GM19240 (cell line): ENCODE measurements around the gene ZNF433.
"Not testable (repeated sequence)": the region's sequence is repeated elsewhere in the genome, so short reads cannot be mapped to it uniquely, and the experiment has no call there.

ENCODE experiments used
- DNase-seq: peaks from one replicate; pipeline ENCODE4 v3.0.0; 2011; ENCODE audit warnings: low spot score; ENCODE audit not compliant: insufficient read length

ZNF433 gene

GRCh38 chr19:11991921-11992320 lies 43.6 kb downstream of the ZNF433 start:
- not testable (repeated sequence) for DNase-seq

- DNase-seq, result no peak
These were observed 46.4 kb downstream of the ZNF433 start for GRCh38 chr19:11989112-11989456.

DNA sequence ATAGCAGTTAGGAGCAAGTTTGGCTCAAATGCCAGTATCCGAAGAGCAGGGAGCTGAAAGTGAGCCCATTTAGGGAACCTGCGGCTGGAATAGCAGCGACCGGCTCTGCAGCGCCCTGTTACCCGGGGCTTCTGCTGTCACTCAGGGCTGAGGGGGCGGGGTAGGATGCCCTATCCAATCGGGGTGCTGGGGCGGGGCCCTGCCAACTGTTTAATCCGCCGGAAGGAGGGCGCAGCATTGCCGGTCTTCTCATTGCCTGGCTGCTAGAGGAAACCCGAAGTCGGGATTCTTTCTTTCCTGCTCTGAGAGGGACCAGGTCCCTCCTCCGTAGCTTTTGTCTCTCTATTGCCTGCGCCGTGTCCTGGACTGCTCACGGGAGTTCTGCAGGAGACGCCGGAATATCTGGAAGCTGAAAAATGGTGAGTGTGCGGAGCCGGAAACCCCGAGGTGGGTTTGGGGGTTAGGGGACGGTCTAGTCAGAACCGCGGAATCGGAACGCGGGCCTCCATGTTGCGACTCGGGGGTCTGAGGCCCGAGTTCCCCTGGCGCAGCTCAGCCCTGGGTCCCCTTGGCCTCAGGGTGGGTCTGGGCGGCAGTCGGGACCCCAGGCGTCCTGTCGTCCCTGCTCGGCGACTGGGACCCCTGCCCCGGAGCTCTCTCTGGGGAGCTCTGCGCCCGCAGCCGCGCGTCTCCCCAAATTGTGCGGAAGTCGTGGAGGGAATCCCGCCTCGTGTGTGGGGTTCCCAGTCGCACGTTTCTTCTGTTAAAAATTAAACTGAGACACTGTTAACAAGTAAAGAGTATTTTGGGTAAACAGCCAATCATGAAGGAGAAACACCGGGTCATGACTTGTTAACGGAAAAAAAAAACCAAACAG lies 47.8 kb downstream of the ZNF433 start:
- DNase-seq, result peak; percentile 83

- DNase-seq, result no peak
These were observed 48.7 kb downstream of the ZNF433 start for GRCh38 chr19:11986754-11987153.

DNA sequence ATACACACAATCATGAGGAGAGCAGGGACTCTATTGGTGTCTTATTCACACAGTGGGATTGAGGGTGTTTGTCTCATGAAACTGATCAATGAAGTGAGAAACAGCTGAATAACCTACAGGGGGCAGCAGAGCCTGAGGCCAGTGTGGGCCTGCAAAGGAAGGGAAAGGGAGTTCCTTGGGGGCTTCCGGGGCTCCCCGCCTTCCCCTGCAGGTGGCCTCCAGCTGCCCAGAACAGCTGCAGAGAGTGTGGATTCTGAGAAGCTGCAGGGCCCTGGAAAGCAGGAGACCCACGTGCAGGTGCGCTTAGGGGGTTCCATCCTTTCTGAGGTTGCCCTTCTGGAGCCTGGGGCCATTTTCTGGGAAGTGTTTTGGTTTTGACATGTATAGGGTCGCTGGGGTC lies 50.5 kb downstream of the ZNF433 start:
- DNase-seq, result no peak

- no peak for DNase-seq
These were observed 53.0 kb downstream of the ZNF433 start for GRCh38 chr19:11982526-11982925.

DNA sequence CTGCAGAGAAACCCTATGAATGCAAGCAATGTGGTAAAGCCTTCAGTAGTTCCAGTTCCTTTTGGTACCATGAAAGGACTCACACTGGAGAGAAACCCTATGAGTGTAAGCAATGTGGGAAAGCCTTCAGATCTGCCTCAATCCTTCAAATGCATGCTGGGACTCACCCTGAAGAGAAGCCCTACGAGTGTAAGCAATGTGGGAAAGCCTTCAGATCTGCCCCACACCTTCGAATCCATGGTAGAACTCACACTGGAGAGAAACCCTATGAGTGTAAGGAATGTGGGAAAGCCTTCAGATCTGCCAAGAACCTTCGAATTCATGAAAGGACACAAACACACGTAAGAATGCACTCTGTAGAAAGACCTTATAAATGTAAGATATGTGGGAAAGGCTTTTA lies 56.0 kb downstream of the ZNF433 start:
- no peak for DNase-seq

DNA sequence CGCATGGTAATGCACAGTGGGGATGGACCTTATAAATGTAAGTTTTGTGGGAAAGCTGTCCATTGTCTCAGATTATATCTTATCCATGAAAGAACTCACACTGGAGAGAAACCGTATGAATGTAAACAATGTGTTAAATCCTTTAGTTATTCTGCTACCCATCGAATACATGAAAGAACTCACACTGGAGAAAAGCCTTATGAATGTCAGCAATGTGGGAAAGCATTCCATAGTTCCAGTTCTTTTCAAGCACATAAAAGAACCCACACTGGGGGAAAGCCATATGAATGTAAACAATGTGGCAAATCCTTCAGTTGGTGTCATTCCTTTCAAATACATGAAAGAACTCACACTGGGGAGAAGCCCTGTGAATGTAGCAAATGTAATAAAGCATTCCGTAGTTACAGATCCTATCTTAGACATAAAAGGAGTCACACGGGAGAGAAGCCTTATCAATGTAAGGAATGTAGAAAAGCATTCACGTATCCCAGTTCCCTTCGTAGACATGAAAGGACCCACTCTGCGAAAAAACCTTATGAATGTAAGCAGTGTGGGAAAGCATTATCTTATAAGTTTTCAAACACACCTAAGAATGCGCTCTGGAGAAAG lies 56.9 kb downstream of the ZNF433 start:
- no peak for DNase-seq

GRCh38 chr19:11973019-11973810 lies 62.3 kb downstream of the ZNF433 start:
- DNase-seq, result no peak

DNA sequence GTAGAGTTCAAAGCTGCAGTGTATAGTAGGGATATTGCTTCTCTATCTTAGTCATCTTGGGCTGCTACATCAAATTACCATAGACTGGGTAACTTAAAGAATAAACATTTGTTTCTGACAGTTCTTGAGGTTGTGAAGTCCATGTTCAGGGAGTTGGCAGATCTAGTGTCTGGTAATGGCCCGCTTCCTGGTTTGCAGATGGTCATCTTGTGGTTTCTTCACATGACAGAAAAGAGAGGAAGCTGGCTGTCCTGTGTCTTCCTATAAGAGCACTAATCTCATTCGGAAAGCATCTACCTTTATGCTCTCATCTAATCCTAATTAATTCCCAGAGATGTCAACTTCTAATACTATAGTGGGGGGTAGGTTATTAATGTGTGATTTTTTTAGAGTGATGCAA lies 64.4 kb downstream of the ZNF433 start:
- DNase-seq, result no peak

DNA sequence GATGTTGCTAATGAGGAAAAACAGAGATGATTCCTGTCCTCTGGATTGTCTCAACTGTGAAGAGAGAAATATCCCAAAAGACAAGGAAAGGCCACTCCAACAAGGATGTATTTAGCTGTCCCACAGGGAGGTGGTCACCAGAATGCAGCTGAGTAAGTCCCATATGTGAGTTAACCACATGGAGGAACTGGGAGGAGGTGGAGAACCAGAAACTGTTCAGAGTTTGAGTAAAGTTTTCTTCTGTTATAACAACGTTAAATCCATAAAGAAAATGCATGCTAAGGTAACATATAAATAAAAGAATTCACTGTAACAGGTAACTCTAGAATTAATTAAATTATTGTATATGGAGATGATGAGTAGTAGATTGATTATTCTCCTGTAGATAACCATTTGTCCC lies 65.3 kb downstream of the ZNF433 start:
- no peak for DNase-seq

GRCh38 chr19:11964858-11965645 lies 70.4 kb downstream of the ZNF433 start, which contains the start of gene ZNF763:
Gene ZNF763 (plus strand): TSS chr19:11965040. CDS start chr19:11965209, 169 bp downstream.
- DNase-seq, result peak; percentile 67
